BLaER1 treated with 17β-estradiol and CSF1 and Interleukin-3, amounts not matched to agents 10 nM and 100 nM (cell line): ENCODE measurements around the gene SCN4A.

Experiments
- H3K27ac ChIP-seq, 11 experiments: shearing (Covaris generic); formaldehyde crosslinking; 2 replicates each; pipeline ENCODE4 v1.8.1; 2022
- H3K27me3 ChIP-seq, 11 experiments: shearing (Covaris generic); formaldehyde crosslinking; 2 replicates each; pipeline ENCODE4 v1.8.1; 2022
- H3K36me3 ChIP-seq, 11 experiments: shearing (Covaris generic); formaldehyde crosslinking; 2 replicates each; pipeline ENCODE4 v1.8.1; 2022
- H3K4me1 ChIP-seq, 10 experiments: shearing (Covaris generic); formaldehyde crosslinking; 2 replicates each; pipeline ENCODE4 v1.8.1; 2022
- H3K4me2 ChIP-seq, 11 experiments: shearing (Covaris generic); formaldehyde crosslinking; 2 replicates each; pipeline ENCODE4 v1.8.1; 2022
- H3K4me3 ChIP-seq, 10 experiments: shearing (Covaris generic); formaldehyde crosslinking; 2 replicates each; pipeline ENCODE4 v1.8.1; 2022
- H3K9ac ChIP-seq, 11 experiments: shearing (Covaris generic); formaldehyde crosslinking; 2 replicates each; pipeline ENCODE4 v1.8.1; 2022
- H3K9me3 ChIP-seq, 11 experiments: shearing (Covaris generic); formaldehyde crosslinking; replicated peaks in 1 of 11; 2 replicates each; pipeline ENCODE4 v1.8.1; 2022
- H4K20me1 ChIP-seq, 11 experiments: shearing (Covaris generic); formaldehyde crosslinking; 2 replicates each; pipeline ENCODE4 v1.8.1; 2022
- Cebpa-rat ChIP-seq, 11 experiments: shearing (Covaris generic); IDR thresholded peaks; 2 replicates each; pipeline ENCODE4 v1.8.1; 2022

Gene SCN4A

DNA sequence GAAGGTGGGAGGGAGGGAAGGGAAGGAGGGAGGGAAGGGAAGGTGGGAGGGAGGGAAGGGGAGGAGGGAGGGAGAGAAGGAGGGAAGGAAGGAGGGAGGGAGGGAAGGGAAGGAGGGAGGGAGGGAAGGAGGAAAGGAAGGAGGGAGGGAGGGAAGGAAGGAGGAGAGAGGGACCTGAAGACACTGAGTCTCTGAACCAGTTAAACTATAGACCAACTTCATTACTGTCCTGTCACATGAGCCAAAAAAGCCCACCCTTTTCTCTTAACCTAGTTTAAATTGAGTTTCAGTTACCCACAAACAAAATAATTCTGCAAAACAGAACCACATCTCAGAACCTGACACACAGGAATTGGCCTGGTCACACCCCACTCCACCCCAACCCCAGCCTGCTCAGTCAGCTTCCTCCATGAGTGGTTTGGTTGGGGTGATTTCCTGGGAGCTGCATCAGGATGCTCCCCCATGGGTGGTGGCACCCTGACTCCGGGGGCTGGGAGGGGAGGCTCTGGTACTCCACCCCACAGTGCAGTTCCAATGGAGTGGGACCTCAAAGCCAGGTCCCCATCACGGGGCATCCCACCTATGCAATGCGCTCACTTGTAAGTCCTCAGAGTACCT is 20.8 kb upstream of the SCN4A start:
- no peak for TF ChIP-seq Cebpa-rat (IDR thresholded peaks at IDR 0.05)
- Histone ChIP-seq H3K27me3 (no peaks in the 10 kb centered on the region), H3K36me3 (no peaks in the 10 kb centered on the region), H3K4me2 (peak overlapping the region; percentile 17 to 58 (median 49); a peak in 21 of 22 replicates), H3K4me1 (peaks cover 35 to 81% (median 71%) of the 10 kb centered on the region in 10 experiments), H3K27ac (no peak overlapping the region), H4K20me1 (no peaks in the 10 kb centered on the region), H3K9me3 (no peaks in the 10 kb centered on the region), H3K4me3 (no peak overlapping the region), H3K9ac (no peak overlapping the region)

DNA sequence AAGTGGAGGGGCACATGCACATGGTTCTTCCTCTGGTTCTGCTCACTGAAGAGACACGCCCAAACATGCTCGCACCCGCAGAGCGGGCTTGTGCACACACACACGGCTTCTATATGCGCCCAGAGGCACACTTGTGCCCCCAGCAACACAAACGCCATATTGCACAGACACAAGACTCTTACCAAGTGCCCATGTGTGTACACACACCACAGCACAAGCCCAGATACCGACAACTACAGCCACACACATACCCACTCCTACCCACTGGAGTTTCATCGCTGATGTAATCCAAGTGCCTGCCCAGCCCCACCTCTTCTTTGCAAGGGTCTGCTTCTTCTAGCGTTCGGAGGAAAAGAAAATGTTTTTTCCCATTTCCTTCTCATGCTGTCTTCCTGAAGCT is 18.9 kb upstream of the SCN4A start:
- no peak overlapping the region for H3K4me3 ChIP-seq
- H3K4me2 ChIP-seq = peak overlapping the region in 8 of 11 experiments; percentile 18 to 90 (median 66); a peak in 13 of 22 replicates
- no peak for TF ChIP-seq Cebpa-rat (IDR thresholded peaks at IDR 0.05)
- H3K9ac ChIP-seq = no peak overlapping the region
- H3K4me1 ChIP-seq = peaks cover 40 to 85% (median 75%) of the 10 kb centered on the region in 10 experiments
- H3K27ac ChIP-seq = peak overlapping the region in 1 of 11 experiments; percentile 12; a peak in 1 of 22 replicates
- H3K27me3 ChIP-seq = no peaks in the 10 kb centered on the region
- H3K36me3 ChIP-seq = no peaks in the 10 kb centered on the region
- H3K9me3 ChIP-seq = no peaks in the 10 kb centered on the region
- H4K20me1 ChIP-seq = no peaks in the 10 kb centered on the region

DNA sequence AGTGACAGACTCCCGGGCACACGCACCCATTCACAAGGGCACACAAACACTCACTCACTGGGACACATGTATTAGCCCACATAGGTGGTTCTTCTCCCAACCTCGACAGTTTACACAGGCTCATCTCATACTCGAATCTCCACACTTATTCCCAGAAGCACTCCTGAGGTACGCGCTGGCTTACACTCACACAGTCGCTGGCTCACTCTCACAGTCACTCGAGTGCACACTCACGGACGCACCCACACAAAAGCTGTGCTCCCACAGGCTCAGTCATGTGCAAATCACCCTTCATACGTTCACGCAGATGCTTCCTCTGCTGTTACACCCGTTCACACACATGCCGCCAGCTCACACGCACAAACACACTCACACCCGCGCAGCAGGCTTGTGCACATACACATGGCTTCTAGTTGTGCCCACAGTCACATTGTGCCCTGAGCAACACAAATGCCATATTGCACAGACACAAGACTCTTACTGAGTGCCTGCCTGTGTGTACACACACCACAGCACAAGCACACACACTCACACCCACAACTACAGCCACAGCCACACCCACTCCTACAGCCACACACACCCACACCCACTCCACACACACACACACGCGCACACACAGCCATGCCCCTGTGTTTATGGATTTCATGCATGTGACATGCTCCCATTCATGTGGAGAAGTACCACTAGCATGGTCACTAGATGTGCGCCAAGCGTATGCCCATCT is 17.1 kb upstream of the SCN4A start:
- no peaks in the 10 kb centered on the region for H4K20me1 ChIP-seq
- no peak for TF ChIP-seq Cebpa-rat (IDR thresholded peaks at IDR 0.05)
- H3K9ac ChIP-seq = peak overlapping the region in 2 of 11 experiments; percentile 50 to 53; a peak in 5 of 22 replicates
- no peak overlapping the region for H3K4me3 ChIP-seq
- no peaks in the 10 kb centered on the region for H3K36me3 ChIP-seq
- H3K27ac ChIP-seq = peak overlapping the region in 4 of 11 experiments; percentile 36 to 80 (median 51); a peak in 7 of 22 replicates
- H3K27me3 ChIP-seq = no peaks in the 10 kb centered on the region
- H3K4me2 ChIP-seq = peak overlapping the region; percentile 73 to 91 (median 83)
- H3K9me3 ChIP-seq = no peaks in the 10 kb centered on the region
- H3K4me1 ChIP-seq = peaks cover 59 to 92% (median 91%) of the 10 kb centered on the region in 10 experiments

DNA sequence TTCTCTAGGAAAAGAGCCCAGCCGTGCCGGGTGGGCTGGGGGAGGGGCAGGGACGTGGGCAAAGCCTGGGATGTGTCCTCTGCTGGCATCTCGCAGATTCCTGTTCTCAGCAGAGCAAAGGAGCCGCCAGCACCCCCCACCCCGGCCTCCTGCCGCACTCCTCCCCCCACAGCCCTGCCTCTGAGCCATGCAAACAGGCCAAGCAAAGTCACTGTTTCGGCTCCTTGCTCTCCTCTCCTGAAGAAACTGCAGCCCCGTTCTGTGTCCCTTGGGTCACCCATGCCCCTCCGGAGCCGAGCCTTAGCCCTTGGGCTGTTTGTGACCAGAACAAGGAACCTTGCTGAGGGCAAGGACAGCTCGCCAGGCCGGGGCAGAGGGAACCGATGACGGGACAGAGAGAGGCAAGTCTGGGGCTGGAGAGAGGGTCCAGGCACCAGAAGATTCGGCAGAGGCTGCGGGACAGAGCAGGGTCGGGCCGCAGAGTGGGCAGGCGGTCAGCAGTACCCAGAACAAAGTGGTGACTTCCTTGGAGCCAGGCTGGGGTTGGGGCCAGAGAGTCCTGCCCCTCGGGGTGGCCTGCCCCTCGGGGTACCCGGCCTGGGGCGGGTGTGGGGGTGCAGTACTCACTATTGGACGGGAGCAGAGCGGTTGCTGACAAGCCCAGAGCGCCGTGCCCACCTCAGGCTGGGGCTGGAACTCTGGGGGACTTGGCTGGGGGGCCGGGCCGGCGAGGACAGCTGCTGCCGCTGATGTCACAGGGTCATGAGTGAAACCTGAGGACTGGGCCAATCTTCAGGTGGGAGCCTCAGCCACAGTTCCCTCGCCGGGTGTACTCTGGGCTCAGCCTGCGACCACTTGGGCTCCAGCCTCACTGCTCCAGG is 16.3 kb upstream of the SCN4A start:
- Histone ChIP-seq H3K9me3 (no peaks in the 10 kb centered on the region), H3K27me3 (no peaks in the 10 kb centered on the region), H3K9ac (peak overlapping the region in 7 of 11 experiments; percentile 13 to 54 (median 32); a peak in 5 of 22 replicates), H3K4me3 (no peak overlapping the region), H3K4me2 (peak overlapping the region in 9 of 11 experiments; percentile 74 to 91 (median 83); a peak in 18 of 22 replicates), H3K4me1 (peaks cover 60 to 93% (median 91%) of the 10 kb centered on the region in 10 experiments), H3K36me3 (no peaks in the 10 kb centered on the region), H3K27ac (peak overlapping the region in 7 of 11 experiments; percentile 32 to 80 (median 48); a peak in 13 of 22 replicates), H4K20me1 (no peaks in the 10 kb centered on the region)
- no peak for TF ChIP-seq Cebpa-rat (IDR thresholded peaks at IDR 0.05)

DNA sequence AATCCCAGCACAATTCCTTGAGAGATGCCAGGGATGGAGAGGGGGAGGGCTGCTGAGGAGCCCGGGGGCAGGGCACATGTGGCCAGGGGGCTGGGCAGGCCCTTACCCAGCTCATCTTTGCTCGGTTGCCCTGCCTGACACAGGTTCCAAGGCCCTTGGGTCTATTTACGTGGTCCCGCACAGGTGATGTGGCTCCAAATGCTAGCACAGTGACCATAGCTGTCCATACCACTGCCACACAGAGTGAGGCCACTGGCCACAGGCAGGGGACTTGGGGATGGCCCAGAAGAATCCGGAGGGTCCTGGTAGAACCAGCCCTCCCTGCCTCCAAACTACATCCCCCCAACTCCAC is 15.4 kb upstream of the SCN4A start:
- Histone ChIP-seq H3K27me3 (no peaks in the 10 kb centered on the region), H3K9me3 (peaks cover 0 to 1% (median 0%) of the 10 kb centered on the region in 11 experiments; a peak in 7 of 22 replicates), H3K36me3 (no peaks in the 10 kb centered on the region), H3K4me2 (peak overlapping the region; percentile 13 to 94 (median 90); a peak in 19 of 22 replicates), H3K4me1 (peaks cover 63 to 96% (median 94%) of the 10 kb centered on the region in 10 experiments), H3K4me3 (no peak overlapping the region), H4K20me1 (no peaks in the 10 kb centered on the region), H3K9ac (0 out of 22 replicates have a peak overlapping the region, but pooled peaks of 2 of the 11 experiments have one; percentile 0 to 29), H3K27ac (peak overlapping the region in 2 of 11 experiments; percentile 50 to 70; a peak in 3 of 22 replicates)
- no peak for TF ChIP-seq Cebpa-rat (IDR thresholded peaks at IDR 0.05)

DNA sequence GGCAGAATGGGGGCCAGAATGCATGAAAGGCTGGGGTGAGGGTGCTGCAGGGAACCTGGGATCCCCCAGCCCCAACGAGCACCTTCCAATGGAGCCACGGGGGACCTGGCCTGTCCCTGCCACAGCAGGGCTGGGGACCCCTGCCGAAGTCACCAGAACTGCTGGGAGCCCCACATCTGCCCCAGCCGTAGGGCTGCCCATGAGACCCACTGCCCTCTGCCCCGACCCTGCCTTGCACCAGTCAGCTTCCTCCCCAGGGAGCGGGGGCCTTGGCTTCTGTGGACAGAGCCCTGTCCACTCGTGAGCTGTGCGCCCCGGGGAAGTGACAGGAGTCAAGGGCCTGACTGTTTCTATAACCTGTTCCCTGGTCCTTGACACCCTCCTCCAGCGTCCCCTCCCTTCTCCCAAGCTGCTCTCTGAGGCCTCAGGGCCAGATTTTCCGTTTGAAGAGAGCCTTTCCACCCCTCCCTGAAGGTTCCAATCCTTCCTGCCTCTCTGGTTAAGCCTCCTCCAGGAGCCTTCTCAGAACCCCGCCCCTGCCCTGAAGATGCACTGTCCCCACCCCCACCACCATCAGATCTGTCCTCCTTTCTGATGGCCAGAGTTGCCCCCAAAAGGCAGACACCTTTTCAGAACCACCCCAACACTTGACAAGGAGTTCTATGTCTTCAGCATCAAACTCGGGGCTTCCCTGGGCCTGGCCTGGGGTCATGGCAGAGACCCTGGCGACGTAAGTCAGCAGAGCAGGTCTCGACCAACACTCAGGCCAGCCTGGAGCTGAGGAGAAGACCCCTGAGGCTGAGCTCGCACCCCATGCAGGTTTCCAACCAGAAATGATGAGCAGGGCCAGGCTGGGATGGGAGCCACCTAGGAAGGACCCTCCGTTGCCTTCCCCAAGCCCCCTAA is 14.8 kb upstream of the SCN4A start:
- peak overlapping the region in 9 of 11 experiments; percentile 32 to 70 (median 54); a peak in 16 of 22 replicates for H3K27ac ChIP-seq
- H3K4me3 ChIP-seq = no peak overlapping the region; a peak in 1 of 20 replicates
- peak overlapping the region; percentile 60 to 94 (median 90) for H3K4me2 ChIP-seq
- peaks cover 0 to 8% (median 6%) of the 10 kb centered on the region in 11 experiments; a peak in 17 of 22 replicates for H3K9me3 ChIP-seq
- no peak for TF ChIP-seq Cebpa-rat (IDR thresholded peaks at IDR 0.05)
- peak overlapping the region in 9 of 11 experiments; percentile 10 to 55 (median 29); a peak in 12 of 22 replicates for H3K9ac ChIP-seq
- H3K36me3 ChIP-seq = no peaks in the 10 kb centered on the region
- H4K20me1 ChIP-seq = no peaks in the 10 kb centered on the region
- no peaks in the 10 kb centered on the region for H3K27me3 ChIP-seq
- H3K4me1 ChIP-seq = peaks cover 67 to 98% (median 96%) of the 10 kb centered on the region in 10 experiments

DNA sequence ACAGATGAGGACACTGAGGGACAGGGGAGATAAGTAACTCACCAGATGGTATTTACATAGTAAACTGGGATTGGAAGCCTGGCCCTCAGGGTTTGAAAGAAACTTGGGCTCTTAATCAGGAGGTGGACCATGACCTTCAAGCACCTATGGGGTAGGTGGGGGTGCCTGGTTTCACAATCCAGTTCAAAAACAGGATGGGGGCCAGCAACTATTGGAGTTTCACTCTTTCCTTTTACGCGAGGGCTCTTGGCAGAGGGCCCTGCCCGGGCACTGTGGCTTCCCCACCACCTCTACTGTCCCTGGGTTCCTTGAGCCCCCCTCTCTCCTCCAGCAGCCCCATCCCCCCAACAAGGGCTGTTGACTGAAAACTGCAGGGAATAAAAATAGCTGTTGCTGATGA is 14.1 kb upstream of the SCN4A start:
- Histone ChIP-seq H3K36me3 (no peaks in the 10 kb centered on the region), H3K4me2 (peak overlapping the region; percentile 60 to 94 (median 90)), H4K20me1 (no peaks in the 10 kb centered on the region), H3K27me3 (no peaks in the 10 kb centered on the region), H3K4me1 (peaks cover 67 to 91% (median 90%) of the 10 kb centered on the region in 10 experiments), H3K9ac (peak overlapping the region in 9 of 11 experiments; percentile 10 to 55 (median 29); a peak in 11 of 22 replicates), H3K27ac (peak overlapping the region in 9 of 11 experiments; percentile 32 to 70 (median 54); a peak in 15 of 22 replicates), H3K9me3 (peaks cover 5 to 14% (median 12%) of the 10 kb centered on the region in 11 experiments), H3K4me3 (no peak overlapping the region; a peak in 1 of 20 replicates)
- no peak; a peak in 1 of 22 replicates for TF ChIP-seq Cebpa-rat (IDR thresholded peaks at IDR 0.05)
